ENCODE data around the gene RAC2.

RAC2 gene

DNA sequence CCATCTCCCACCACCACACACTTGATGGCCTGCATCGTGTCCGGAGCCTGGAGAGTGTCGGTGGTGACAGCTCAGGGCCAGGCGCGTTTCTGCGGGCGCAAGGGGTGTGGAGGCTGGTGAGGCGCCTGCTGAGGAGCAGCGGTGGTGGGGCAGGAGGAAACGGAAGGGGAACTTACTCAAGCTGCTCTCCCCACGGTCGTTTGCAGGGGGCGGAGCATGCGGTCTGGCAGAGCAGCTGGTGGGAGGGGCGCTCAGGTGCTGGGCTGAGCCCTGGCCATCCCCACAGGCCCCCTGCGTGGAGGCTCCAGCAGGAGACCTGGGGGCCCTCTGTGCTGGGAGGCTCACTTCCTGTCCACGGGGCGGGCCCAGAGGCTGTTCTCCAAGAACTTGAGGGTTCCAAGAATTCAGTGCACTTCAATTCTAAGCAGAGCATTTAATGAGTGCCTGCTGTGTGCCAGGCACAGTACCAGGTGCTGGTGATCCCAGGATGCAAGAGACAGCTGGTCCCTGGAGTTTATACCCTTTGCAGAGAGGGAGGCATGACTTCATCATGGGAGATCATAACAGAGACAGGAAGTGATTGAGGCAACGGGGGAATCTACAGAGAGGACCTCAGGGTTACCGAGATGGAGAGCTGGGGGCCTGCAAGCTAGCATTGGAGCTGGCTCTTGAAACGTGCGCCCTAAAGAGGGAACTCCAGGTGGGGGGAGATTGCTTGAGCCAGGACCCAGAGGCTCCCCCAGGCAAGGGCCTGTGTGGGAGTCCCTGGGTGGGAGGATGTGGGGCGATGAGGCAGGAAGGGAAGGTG, at the start of gene RAC2:
RAC2 (minus strand) TSS at position 156 of the 808 bp plus-strand sequence; CDS start at position 35, 121 bp downstream.
- peak; percentile 34 for DNase-seq (ENCODE audit: low spot score)

DNA sequence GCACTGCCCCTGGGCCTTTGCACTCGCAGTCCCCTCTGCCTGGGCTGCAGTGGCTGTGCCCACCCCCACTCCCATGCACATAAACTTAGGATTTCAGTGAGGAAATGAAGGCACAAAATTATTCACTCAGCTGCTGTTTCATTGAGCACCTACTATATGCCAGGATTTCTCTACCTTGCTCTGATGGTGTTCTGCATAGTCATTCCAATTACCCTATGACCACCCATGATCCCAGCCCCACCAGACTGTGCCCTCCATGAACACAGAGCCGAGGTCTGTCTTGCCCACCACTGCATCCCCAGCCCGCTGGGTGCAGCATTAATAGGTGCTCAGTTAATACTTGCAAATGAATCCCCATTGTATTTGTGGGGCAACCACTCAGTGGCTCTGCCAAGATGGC, 49.1 kb upstream of the RAC2 start:
- no peak for DNase-seq (ENCODE audit: low spot score)

DNA sequence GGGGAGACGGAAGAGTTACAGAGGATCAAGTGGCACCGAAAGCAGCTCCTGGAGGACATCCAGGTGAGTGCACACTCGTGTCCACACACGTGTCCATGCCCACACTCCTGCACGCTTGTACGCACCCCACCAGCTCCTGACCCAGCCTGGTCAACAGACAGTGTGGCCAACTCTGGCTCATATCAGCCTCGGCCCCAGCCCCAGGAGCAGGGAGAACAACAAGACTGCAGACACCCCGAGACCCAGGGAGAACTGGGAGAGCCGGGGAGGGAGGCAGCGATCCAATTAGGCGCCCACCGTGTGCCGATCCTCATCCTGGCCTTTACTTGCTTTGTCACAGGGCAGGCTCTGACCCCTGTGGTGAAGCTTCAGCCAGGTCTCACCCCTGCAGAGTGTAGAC, 48.6 kb upstream of the RAC2 start:
- no peak for DNase-seq (ENCODE audit: low spot score)

DNA sequence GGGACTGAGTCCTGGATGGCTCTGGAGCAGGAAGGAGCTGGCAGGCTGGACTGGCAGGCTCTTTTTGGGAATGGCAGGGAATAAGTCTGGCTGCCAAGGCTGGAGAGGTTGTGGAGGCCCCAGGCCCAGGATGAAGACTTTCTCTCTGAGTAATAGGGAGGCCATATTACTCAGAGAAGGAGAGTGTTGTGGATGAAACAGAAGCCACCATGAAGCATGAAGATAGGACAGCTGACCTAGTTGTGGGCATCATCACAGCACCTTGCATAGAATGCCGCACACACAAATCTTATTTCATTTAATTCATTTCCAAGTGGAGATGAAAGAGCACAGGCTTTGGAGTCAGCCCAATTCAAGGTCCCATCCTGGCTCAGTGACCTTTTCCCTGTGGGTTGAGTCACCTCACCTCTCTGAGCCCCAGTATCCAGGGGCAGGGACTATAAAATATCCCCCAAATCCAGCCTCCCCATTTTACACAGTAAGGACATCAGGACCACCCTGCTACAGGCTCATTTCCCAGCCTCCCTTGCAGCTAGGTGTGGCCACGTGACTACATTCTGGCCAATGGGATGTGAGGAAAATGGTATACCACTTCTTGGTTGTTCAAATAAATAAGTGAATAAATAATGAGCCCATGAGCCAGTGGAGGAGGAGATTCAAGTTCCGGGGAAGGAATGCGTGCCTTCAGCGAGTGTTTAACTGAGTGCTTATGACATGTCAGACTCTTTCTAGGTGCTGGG, 47.7 kb upstream of the RAC2 start:
- no peak for DNase-seq (ENCODE audit: low spot score)

DNA sequence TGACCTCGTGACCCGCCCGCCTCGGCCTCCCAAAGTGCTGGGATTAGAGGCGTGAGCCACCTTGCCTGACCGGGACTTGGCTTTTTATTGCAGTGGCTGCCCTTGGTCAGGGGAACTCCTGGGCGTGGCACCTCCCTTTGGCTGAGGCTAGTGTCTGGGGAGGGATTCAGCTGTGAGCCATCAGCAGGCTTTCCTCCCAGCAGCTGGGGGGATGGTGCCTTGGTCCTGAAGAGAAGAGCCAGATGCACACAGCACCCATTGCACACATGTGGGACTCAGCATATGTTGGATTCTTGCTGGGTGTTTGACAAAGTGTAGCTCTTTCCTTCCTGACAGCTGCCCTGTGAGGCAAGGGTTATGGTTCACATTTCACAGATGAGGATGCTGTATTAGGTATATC, 46.7 kb upstream of the RAC2 start:
- DNase-seq (ENCODE audit: low spot score): no peak

DNA sequence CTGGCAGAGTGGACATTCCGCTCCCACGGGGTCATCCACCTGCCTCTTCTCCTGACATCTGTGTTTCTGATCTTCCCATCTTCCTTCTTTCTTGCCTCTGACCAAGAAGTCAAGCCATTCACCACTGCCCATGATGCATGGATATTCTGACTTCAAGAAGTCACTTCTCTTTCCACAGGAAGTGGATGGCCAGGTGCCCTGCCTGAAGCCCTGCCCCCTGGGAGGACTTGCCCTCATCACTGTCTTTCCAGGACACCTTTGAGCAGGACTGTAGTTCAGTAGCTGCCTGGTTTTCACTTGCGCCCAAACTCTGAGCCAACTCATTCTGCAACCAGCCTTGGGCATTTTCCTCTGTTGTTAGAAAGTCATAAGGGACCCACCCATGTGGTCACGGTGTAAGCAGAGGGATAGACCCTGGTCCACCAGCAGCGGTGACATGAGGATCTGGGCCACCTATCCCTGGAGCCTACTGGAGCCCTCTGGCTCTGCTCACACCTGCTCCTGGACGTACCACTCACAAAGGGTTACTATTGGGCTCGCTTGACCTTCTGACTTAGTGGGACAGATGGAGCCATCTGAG, 45.2 kb upstream of the RAC2 start:
- DNase-seq (ENCODE audit: low spot score): no peak

DNA sequence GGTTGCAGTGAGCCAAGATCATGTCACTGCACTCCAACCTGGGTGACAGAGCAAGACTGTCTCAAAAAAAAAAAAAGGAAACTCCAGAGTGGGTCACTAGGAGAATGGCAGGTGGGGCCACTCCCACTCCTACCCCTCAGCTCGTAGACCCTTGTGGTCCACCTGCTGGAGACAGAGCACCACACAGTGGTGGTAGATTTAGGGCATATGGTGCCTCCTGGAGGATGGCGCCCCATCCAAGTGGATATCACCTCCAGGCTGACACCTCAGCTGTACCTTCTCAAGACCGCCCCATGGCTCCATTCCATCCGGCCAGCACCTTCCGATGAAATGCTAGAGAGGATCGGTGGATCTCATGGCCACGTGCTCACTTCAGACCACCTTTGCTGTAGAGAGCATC, 44.5 kb upstream of the RAC2 start:
- no peak for DNase-seq (ENCODE audit: low spot score)

DNA sequence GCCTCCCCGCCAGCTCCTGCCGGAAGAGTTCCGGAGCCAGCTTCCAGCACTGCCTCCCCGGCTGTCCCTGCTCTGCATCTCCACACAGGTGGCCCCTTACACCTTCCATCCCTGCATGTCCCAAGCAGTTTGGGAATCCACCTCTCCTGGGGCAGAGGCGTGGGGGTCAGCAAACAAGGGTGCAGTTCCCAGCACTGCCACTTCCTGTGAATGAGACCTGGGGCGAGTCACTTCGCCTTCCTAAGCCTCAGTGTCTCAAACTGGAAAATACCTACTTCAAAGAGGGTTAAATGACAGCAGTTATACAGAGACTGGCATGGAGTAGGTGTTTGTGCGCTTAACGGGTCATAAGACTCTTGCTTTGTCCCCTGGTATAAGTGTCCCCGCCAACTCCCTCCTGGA, 43.5 kb upstream of the RAC2 start:
- no peak for DNase-seq (ENCODE audit: low spot score)

DNA sequence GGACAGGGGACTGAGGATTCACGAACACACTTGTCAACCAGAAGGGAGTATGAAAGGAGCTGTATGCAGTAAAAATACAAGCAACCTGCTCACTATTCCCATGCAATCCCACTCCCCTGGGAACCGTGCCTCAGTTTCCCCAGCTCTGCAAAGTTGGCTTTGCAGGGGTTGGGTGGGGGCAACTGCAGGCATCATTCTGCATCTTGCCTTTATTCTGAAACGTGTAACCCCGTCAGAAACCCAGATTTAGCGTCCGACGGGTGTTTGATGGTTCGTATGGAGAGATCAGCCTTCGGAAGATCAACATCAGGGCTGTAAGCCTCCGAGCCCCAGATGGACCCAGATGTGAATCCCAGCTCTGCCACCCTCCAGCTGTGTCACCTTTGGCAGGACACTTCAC, 41.9 kb upstream of the RAC2 start:
- DNase-seq (ENCODE audit: low spot score): no peak

DNA sequence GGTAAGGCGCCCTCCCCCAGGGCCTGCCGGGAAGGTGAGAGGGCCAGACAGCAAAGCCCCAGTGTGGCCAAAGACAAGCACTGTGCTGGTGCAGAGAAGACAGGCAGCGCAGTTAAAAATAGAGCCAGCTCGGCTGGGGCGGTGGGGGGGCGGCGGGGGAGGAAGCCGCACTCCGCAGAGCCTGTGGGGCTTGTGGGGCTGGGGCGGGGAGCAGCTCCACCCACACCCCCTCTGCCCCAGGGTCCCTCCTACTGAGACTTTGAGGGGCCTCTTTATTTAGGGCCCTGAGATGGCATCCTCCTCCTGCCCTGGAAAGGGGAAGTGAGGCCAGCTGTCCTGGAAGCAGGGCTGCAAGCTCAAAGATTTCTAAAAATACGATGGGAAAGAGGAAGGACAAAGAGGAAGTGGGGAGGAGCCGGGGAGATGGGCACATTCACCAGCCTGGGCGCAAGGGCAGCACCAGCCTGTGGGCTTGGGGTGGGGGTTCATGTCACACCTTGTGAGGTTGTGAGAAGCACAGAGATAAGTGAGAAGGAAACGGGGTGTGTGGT, 40.8 kb upstream of the RAC2 start:
- no peak for DNase-seq (ENCODE audit: low spot score)

DNA sequence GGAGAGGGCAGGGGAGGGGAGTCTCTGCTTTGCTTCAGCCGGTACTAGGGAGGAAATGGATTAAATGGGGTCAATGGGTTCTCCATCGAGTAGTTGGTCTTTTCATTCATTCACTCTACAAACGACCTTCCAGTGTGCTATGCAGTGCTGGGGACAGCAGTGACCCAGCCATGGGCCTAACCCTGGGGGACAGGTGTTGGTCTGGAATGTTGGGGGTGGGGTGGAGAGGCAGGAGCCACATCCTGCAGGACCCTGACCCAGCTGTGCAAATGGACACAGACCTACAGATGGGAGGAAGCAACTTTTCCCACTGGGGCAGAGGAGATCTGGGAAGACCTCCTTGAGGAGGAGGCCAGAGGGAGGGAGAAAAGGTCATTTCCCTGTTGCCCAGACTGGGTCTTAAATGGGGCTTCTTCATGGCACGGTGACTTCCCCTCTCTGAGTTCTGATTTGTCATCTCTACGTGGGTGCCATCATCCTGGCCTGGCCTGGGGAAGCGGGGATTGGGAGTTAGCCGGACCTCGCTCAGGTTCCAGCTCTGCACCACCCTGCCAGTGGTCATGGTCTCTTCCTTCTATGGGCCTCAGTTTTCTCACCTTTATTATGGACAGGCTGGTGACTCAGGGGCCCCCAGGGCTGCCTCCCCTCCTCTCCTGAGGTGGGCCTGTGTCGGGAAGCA, 40.2 kb upstream of the RAC2 start:
- DNase-seq (ENCODE audit: low spot score): no peak

DNA sequence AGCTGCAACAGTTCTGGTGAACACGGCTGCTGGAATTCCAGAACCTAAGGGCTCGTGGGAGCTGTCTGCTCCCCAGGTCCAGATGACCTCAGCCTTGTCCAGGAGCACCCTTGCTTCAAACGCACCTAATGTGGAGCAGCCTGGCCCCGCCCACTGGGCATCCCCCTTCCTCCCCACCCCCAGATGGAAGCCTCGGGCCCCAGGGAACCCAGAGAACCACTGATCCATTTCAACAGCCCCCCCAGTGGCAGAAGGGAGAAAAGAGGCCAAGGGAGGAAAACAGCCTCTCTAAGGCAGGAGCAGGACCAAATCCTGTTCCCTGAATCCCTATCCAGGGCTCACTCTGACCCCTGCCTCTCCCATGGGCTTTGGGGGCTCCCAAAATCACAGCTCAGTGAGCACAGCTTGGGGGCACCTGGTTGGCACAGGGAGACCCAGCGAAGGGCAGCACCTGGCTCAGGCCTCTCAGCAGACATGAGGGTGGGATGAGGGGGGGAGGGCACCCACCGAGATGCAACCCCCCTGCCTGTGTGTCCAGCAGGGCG, 39.4 kb upstream of the RAC2 start:
- no peak for DNase-seq (ENCODE audit: low spot score)

DNA sequence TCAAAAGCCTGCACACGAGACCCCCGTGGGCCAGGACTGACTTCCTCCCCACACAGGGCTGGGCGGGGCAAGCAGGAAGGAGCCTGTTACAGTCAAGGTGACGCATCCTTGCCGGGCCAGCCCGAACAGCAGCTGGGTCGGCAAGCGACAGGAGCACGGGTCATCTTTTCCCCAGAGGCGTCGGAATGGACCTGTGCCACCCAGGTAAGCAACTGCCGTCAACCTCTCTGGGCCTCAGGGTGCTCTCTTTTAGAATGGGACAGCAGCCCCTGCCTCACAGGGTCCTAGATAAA, 38.3 kb upstream of the RAC2 start, which contains the start of gene CYTH4:
CYTH4 (plus strand) TSS at position 124 of the 293 bp plus-strand sequence; CDS start at position 186, 62 bp downstream.
- DNase-seq (ENCODE audit: low spot score): no peak

DNA sequence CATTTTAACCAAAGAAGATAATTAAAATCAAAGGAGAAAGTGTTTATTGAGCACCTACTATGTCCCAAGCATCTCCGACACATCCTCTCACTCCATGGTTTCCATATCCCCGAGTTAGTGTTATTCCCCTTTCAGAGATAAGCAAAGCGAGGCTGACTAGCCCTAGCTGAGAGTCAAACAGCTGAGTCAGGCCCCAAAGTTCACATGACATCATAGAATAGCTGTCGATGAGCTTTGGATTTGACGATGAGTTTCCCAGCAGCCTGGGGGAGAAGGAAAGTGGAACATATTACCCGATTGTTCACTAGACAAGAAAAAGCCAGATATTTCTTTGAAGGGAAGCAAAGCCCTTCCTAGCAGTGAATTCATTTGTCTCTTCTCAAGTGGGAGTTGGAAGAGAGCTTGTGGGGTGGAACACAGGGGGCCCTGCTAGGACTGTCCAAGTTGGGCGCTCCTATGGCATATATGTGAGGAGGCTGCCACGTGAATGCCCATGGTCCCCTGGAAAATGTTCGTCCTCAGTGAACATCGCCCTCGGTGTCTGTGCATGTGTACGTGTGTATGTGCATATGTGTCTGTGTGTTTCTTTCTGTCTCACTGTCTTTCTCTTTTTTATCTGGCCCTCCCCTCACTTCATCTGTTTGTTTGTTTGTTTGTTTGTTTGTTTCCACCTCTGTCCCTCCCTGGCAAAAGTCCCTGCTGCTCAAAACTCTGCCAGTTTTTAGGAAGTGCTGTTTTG, 37.7 kb upstream of the RAC2 start:
- DNase-seq (ENCODE audit: low spot score): no peak

DNA sequence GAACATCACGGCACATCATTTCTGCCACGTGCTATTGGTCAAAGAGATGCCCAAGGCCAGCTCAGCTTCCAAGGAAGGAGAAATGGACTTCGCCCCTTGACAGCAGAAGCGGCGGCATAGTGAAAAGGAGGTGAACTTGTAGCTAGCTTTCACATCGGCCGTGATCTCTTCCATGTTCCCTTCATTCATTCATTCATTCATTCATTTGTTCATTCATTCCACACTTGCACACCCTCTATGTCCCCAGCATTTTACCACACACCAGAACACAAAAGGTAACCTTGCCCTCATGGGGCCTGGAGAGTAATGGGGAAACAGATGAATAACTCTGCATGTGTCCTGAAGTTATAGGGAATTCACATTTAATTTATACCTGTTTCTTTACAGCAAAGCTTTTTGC, 37.1 kb upstream of the RAC2 start:
- no peak for DNase-seq (ENCODE audit: low spot score)

DNA sequence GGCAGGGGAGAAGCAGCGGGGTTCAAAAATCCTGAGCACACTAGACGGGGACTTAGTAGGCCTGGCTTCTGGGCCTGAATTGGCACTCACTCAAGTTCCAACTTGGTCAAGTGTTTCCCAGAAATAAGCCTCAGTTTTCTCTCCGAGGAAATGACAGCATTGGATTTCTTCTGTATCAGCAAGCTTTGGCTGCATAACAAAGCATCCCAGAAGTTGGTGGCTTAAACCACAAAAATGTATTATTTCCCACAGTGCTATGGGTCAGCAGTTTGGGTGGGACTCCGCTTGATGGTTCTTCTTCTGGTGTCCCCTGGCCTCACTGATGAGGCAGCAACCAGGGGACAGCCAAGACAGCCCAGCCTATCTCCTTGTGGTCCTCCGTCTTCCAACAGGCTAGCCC, 36.6 kb upstream of the RAC2 start:
- no peak for DNase-seq (ENCODE audit: low spot score)

DNA sequence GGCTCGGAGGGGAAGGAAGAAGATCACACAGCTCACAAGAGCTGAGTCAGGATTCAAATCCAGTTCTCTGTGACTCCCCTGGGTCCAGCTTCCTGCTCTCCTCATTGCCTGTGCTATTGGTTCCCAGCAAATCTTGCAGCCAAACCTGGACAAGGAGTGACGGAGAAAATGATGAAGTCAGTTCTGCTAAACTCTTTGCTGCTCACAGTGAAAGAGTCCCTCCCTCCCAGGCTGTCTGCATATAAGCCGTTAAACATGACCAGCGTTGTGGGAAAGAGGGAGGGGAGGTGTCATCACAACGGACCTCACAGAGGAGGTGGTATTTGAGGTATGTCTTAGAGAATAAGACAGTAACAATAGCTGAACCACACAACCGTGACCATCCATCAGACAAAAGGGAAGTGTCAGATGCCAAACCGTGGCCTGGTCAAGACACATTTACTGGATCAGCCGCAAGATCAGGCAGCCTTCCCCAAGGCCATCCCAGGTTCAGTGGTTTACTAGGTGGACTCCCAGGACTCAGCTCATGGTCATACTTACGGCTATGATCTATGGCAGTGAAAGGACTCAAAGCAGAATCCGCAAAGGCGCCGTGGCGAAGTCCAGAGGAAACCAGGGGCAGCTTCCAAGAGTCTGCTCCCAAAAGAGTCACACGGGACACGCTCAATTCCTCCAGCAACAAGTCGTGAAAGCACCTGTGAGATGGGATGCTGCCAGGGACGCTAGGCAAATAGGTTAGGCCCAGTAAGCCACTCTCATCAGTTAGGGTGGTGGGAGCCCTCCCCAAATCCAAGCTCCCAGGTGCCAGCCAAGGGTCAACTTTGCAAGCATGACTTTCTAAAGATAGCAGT, 35.5 kb upstream of the RAC2 start:
- no peak for DNase-seq (ENCODE audit: low spot score)

DNA sequence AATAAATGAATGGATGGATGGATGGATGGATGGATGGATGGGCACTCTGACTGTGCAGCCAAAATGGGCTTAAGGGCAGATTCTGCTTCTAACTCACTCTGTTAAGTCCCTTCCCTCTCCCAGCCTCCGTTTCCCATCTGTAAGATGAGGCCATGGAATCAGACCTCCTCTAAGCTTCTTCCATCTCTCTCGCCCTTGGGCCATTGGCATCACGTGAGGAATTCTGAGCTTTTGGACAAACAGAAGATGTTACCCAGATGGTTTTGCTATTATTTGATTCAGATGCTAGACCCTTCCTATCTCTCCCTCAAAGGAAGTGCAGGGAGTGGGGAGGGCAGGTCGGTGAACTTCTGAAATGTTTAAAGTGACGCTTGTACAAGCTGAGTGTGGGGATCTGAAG, 34.2 kb upstream of the RAC2 start:
- no peak for DNase-seq (ENCODE audit: low spot score)

DNA sequence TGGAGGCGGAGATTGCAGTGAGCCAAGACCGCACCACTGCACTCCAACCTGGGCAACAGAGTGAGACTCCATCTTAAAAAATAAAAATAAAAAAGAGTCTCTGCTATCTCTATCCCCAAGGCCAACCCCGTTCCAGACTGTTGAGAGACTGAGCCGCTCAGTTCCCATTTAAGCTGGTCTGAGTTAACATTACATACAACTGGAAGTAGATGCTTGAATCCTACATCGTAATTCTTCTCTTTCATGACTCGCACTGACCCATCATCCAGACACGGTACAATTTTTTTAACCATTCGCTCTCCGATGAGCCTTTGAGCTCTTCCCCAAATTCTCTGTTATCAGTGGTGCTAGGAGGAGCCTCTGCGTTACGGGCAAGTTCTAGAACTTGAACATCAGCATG, 33.3 kb upstream of the RAC2 start:
- DNase-seq (ENCODE audit: low spot score): no peak

DNA sequence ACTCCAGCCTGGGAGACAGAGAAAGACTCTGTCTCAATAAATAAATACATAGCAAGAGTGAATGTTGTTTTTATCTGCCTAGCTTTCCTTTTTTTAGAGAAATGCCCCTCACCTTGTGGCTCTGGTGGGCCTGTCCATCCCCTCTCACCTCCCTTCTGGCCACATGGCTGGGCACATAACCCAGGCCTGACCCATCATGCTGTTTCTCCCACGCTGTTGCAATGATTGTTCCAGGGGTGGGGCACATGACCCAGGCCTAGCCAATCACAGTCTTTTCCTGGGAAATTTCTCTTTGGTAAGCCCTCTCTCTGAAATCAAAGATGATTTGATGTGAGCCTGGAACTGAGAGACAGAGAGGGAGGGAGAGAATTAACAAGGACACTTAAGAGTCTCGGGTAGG, 32.7 kb upstream of the RAC2 start:
- DNase-seq (ENCODE audit: low spot score): no peak

DNA sequence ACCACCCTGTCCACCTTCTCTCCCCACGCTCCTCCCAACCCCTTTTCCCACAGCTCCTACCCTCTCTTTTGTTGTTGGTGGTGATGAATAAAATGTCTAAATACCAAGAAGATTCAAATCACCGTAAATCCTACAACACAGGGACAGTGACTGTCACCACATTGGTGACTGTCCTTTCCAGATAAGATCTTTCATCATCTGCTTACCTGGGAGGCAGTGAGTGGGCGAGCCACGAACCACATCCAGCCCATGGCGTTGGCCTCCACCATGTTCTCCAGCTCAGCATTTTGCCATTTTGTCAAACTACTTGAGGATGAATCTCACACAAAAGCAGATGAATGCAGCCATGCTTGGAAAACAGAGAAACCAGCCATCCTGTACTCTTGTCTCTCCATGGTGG, 31.6 kb upstream of the RAC2 start:
- no peak for DNase-seq (ENCODE audit: low spot score)

Measured in hematopoietic multipotent progenitor cell treated with erythropoietin and hydrocortisone succinate and interleukin-3 and kit ligand, for 17 days (in vitro differentiated cells).